Suppressor macrophage treated with lipopolysaccharide for 1 hour (primary cell): Measurements from ENCODE around the gene MED27.

ENCODE experiments used
- DNase-seq, 3 donors: peaks; one replicate each; pipeline ENCODE4 v3.0.0-alpha.2; 2020 to 2022

The MED27 gene

DNA sequence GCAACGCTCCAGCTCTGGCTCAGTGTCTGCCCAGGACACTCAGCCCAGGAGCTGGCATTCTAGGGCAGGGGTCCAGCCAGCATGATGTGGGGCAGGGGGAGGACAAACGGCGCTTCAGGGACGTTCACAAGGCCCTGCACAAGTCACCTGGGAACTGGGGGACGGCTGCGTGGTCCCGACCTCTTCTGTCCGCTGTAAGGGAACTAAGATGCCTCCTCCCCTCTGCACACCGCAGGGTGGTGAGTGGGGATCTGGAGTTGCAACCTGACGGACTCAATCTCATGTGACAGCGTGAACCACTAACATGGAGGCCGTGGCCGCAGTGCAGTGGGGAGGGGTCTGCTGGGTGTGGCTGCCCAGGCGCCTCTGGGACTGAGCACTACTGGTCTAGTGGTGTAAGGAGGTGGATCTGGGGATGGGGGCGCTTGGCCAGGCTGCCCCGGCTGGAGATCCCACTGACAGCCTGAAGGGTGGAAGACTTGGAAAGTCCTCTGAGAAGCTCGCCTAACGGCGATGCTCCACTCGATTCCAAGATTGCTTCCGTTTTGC is 251.8 kb downstream of the MED27 start:
- DNase-seq: no peak

DNA sequence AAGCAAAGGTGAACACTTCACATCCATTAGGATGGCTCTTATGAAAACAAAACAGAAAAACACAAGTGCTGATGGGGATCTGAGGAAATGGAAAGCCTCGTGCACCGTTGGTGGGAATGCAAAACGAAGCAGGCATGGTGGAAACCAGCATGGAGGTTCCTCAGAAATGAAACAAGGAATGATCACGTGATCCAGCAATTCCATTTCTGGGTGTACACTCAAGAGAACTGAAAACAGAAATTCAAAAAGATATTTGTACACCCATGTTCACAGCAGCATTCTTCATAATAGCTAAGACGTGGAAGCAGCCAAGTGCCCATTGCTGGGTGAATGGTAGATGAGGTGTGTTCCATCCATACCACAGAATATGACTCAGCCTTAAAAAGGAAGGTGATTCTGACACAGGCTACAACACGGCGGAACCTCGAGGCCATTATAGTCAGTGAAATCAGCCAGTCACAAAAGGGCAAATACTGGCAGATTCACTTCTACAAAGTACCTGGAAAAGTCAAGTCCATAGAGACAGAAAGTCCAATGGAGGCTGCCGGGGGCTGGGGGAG is 252.6 kb downstream of the MED27 start:
- DNase-seq: no peak

DNA sequence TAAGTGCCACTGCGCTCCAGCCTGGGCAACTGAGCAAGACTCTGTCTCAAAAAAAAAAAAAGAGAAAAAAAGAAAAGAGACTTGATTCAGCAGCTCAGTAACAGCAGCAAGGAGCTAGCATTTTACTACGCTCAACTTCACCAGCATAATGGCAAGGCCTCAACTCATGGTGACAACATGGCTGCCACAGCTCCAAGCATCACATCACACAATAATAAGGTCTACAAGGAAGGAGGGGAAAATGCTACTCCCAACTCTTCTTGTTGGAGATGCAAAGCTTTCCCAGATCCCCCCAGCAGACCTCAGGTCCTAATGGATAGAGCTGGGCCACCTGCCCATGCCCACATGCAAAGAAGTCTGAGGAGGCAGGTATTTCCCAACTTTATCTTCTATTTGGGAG is 253.6 kb downstream of the MED27 start:
- no peak for DNase-seq

DNA sequence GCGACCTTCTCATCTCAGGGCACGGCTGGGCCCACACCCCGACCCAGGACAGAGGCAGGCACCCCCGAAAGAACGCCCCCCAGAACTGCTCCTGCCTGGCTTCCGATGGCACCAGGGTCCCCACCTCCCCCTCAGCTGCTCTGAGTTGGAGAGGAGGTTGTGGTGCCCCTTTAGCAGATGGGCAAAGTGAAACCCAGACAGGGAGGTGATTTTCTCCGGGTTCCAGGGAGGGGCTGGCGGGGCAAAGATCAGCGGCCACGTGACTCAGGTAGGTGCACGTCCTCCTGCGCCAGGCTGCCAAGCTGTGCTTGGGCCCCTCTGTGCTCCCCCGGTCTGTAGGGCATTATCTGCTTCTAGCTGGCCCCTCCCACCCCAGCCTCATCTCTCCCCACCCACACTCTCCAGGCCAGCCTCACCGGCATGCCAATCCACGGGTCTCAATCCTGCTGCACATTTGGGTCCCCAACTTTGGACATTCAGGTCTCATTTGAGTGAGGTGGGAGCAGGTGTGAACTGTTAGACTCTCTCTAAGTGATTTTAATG is 254.6 kb downstream of the MED27 start:
- no peak for DNase-seq

DNA sequence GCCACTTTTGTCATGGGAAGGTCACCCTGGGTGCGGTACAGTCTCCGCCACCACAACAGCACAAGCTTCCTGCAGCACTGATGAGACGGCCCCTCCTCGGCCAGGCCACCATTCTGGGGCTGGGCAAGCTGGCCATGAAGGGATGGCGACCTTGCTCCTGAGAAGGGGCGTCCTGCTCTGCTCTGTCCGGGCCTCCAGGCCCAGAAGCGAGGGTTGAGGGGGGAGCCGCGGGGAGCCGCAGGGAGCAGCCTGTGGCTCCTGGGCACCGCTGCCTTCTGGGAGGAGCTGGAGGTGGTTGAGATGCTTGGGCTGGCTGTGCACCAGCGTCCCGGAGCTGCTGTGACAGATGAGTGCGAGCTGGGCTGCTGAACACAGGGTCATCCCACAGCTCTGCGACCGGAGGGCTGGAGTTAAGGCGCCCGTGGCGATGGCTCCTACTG is 255.5 kb downstream of the MED27 start:
- no peak for DNase-seq

DNA sequence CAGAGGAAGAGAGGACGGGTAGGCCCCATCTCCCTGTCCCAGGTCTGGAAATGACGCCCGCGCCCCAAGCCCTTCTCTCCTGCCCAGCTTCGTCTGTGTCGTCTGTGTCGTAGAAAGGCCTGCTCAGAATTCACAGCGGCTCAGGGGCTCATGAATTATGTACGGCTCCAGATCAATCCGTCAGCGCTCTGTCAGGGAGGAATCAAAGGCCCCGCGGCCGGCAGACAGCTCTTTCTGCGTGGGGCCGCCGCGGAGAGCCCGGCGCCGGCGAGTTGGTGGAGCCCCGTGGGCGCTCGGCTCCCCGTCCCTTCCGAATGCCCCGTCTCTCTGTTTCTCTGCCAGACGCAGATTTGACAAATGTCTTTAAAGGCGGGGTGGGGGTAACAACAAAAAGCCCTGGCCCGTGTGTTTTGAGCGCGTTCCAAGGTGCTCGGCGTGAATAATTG is 255.9 kb downstream of the MED27 start:
- DNase-seq: no peak

DNA sequence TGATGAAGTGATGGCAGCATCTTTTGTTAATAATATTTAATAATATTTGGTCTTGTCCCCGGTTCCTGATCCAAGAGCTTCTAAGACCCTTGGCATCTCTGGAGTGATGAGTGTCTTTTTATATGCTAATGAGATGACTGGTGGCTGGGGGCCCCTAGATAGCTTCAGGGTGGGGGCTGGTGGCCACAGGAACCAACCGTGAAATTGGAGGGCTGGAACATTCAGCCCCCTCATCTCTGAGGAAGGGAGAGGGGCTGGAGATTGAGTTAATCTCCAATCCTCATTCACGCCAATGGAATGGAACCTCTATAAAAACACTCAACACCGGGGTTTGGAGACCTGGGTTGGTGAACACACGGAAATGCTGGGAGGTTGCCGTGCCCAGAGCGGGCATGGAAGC is 261.6 kb downstream of the MED27 start:
- no peak for DNase-seq

DNA sequence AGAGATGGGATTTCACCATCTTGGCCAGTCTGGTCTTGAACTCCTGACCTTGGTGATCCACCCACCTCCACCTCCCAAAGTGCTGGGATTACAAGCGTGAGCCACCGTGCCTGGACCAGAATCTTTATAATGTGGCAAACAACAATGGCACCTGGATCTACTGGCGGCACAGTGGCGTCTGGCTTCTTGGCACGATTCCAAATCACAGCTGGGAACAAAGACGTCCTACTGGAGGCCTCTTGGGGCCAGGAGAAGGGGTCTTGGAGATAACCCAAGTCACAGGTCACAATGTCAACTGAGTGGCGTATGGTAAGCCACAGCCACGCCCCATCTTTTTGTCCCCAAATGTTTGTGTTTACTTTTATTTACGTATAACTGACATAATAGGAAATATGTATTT is 262.0 kb downstream of the MED27 start:
- DNase-seq: no peak

DNA sequence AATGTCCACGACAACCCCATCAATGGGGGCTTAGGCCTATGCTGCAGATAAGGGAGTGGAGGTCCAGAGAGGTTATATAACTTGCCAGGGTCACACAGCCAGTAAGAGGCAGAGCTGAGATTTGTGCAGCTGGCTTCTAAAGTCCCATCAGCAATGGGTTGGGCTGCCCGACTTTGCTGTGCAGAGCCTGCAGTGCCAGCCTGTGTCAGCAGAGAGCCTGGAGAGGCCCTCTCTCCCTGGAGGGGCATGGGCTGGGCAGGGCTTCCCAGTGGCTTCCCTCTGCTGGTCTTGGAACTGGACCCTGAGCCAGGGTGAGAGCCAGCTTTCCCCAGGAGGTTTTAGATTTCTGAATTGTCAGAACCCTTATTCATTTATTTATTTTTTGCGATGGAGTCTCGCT is 262.6 kb downstream of the MED27 start:
- no peak for DNase-seq

DNA sequence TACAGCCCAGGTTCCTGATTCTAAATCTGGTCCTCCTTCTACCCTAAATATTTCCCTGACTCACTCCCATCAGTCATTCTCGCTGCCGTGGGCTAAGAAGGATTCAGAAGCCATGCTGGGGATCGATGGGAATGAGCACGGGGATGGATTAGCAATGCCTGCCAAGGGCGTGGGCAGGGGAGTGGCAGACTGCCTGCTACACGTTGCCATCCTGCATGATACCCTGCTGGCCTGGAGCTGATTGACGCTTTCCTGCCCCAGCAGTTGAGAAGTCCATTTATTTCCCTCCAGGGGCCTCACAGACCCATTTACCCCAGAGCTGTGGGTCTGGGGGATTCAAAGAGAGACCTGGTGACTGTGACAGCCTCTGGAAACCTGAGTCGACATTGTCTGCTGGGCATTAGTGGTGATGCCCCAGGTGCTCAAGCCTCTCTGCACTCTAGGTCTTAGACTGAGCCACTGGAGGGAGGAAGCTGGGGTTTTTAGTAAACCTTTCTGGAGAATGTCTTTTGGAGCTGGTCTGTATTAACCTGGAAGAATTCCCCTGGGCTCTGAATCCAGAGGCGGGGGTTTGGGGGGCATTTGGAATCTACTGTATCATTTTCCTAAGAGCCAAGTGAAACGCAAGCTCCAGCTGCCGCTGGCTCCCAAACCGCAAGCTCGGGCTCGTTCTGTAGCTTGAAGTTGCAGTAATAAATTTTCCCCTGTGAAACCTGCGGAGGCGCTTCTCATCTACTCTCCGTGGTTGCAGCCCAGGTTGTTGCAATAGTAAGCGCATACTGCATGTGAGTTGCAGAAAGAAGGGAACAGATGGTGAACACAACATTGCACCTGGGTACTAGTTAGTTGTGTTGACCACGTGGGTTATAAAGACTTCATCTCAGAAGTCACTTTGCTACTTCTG is 263.4 kb downstream of the MED27 start:
- DNase-seq: no peak

DNA sequence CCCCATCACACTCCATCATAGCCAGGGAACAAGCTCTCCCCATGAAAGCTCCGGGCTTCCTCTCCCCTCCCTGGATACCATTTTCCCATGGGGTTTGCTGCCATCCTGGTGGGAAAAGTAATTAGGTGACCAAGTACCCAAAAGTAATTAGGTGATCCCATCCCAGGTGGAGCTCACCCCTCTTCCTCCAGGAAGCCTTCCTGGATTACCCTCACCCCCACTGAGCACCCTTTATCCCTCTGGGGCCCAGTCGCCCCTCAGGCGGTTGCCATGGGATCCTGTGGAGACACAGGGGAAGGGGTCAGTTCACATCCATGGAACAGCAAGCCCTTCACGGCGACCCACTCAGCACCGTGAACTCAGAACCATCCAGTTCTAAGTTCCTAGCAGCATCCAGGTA is 265.0 kb downstream of the MED27 start:
- DNase-seq: no peak

DNA sequence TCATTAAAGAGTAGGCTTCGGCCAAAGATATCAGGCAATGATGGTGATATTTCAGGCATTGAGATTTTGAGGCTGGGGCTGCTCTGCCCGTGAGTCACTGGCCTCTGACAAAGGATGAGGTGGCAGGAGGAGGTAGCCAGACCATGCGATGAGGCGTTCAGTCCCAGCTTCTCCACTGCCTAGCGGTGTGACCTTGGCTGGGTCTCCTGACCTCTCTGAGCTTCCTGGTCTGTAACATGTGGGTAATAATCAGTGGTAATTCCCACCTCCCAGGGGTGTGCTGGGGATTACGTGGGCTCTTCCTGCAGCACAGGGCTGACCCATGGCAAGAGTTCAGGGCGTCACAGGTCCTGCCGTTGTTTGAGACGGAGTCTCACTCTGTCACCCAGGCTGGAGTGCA is 266.6 kb downstream of the MED27 start:
- DNase-seq: peak in 2 of 3 donors; percentile 6 to 7

DNA sequence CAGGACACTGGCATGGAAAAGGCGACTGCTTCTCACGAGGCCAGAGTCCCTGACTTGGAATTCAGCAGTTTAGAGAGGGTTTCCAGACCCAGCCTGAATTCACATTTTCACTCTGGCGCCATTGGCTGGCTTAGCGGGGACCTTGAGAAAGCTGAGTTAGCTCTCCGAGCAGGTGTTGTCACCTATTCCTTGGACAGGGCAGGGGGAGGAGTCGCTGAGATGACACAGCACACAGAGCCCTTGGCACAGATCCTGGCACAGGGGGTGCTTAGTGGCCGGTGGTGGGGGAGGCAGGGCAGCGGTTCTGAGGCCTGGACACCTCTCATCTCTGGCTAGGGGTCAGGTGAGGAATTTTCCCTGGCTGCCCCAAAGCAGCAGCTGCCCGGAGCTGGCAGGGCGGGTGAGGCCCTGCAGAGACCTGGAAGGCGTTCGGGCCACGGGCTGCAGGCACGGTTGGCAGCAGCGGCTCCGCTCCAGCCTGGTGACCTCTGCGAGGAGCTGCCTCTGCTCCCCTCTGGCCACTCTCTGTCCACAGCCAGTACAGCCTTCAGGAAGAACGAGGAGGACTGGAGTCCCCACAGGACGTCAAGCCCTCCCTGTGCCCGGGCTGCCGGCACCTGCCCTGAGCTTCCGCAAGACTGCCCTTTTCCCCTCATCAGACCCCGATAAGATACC is 267.4 kb downstream of the MED27 start:
- DNase-seq: no peak

DNA sequence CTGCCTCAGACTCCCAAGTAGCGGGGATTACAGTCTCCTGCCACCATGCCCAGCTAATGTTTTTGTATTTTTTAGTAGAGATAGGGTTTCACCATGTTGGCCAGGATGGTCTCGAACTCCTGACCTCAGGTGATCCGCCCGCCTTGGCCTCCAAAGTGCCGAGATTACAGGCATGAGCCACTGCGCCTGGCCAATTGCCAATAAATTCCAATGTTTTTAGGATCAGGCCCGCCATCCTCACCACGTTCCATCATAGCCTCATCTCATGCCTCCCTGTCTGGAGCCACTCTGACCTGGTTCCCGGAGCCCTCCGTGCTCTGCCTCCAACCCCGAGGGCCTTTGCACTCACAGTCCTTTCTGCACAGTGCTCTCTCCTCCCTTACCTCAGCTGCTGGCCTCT is 268.3 kb downstream of the MED27 start:
- DNase-seq: no peak

DNA sequence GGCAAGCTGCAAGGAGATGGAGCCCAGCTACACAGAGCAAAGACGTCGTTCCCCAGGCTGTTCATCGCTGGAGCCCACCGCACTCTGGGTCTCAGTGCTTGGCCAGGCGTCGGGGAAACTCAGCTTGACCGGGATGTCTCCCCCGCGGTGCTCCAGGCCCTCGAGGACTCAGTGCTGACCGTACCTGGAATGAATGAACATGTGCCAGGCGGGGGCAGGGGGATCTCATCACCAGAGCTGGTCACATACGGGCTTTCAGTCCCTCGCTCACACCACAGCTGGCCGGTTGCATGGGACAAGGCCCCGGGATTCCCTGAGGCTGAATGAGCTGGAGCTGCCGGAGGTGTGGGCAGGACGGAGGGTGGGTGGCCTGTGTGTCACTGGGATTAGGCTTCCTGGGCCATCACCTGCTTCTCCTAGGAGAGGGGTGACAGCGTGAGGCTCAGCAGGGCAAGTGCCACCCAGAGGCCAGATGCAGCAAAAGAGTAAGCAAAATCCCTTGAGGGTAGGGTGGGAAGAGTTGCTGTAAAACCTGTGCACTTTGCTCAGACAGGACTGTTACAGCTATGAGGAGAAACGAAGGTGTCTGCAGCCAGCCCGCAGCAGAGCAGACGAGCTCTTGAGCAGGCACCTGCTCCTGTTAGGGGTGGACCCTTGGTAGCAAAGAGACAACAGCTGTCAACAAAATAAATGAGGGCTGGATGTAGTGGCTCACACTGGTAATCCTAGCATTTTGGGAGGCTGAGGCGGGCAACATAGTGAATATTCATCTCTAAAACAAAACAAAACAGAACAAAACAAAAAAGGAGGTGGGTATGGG is 269.1 kb downstream of the MED27 start:
- no peak for DNase-seq
